Pancreas (tissue), 10 donors: ENCODE measurements around the gene CCL24. TPM values are rescaled to one million over a fixed set of nuclear protein-coding genes. Genes with fewer than 3 reads are reported as not detected.
A peak's percentile ranks its signal among the peaks of the same experiment; 100 is the strongest.
"Not testable (repeated sequence)": the region's sequence is repeated elsewhere in the genome, so short reads cannot be mapped to it uniquely, and the experiment has no call there.

Experiments used
- ATAC-seq, 4 donors: fragments of 200-7000 bp; cut with Tn5 transposase; one replicate each; pipeline versions ENCODE4 v1.8.0 to v1.9.1; 2020; ENCODE audit warnings: mild to moderate bottlenecking in 4 of 4, moderate library complexity in 4 of 4
- DNase-seq, 6 donors: peaks; one replicate each; pipeline ENCODE4 v3.0.0-alpha.2; 2020
- FAIRE-seq: peaks from 2 replicates; lab custom pipeline; 2012; peaks lifted over from hg19 to GRCh38; lab: Jason Lieb, UNC
- H3K27ac ChIP-seq, 4 donors: fragments of 200-600 bp; sonication (generic); 1 replicate in 3 of 4; 2 replicates in 1 of 4; pipeline versions ENCODE4 v1.5.0 to v1.8.0; 2020
- H3K27me3 ChIP-seq, 4 donors: fragments of 200-600 bp; one replicate each; pipeline ENCODE4 v1.8.0; 2021
- H3K36me3 ChIP-seq, 3 donors: fragments of 200-600 bp; sonication (generic) in 1 of 3; one replicate each; pipeline versions ENCODE4 v1.5.0 to v1.8.0; 2020 to 2021
- H3K4me1 ChIP-seq, 3 donors: fragments of 200-600 bp; one replicate each; pipeline ENCODE4 v1.8.0; 2021
- H3K4me3 ChIP-seq, 4 donors: fragments of 200-600 bp; sonication (generic) in 2 of 4; one replicate each; pipeline versions ENCODE4 v1.5.0 to v1.8.0; 2020 to 2021
- H3K9me3 ChIP-seq, 4 donors: fragments of 200-600 bp; one replicate each; pipeline ENCODE4 v1.8.0; 2021
- WGBS, 2 donors: extraction: QIAGEN DNeasy Blood & Tissue Kit; methylation state at CpG; one replicate each; pipeline ENCODE4 v1.1.7; 2013; 5-methylcytosine and 5-hydroxymethylcytosine counted together
- intact Hi-C, 3 donors: fragments of 100-400 bp; cut with DNase I; formaldehyde crosslinking; loops; one replicate each; pipeline versions ENCODE4 v1.11.1 to v1.14.2; 2022
- polyA plus RNA-seq, 2 donors: library from polyadenylated mRNA; stranded (reverse); fragments of 200-250 nt; gene quantifications; one replicate each; pipeline ENCODE4 v1.2.3, GENCODE V29; 2013
- total RNA-seq, 6 donors: library from RNA; stranded (reverse); fragmentation: NEBNext Ultra II Directional in 4 of 6; extraction: Animal tissue kit (Norgen Biotek cat#: 25700) in 4 of 6; gene quantifications; one replicate each; pipeline versions ENCODE4 v1.2.1 to v1.2.4, GENCODE V29; 2021 to 2023
- TF ChIP-seq, protein P1 (sequence below), 4 donors: fragments of 200-600 bp; sonication (generic) in 3 of 4; IDR thresholded peaks; one replicate each; pipeline versions ENCODE4 v1.5.0 to v1.8.0; 2021; ENCODE audit warnings: antibody characterized with exemption in 4 of 4
- donor health status: healthy with polysubstance abuse.
- donor health status: DM: no; HTN: no; CAD: no; lungs with moderate emphysema.
- donor health status: DM: no; HTN: no; CAD: no.
- donor health status: control.
- donor health status: control.
- donor health status: Bipolar disorder and iron deficiency.
- donor health status: DM: yes; HTN: yes; CAD: no.
- donor health status: DM: no; HTN: no; CAD: no.
- donor health status: DM: no; HTN: no; CAD: no.
- donor health status: DM: yes; HTN: yes; CAD: no.

Gene CCL24
- total and polyA plus RNA-seq, 8 donors = 0.37 TPM; not detected in 7

DNA sequence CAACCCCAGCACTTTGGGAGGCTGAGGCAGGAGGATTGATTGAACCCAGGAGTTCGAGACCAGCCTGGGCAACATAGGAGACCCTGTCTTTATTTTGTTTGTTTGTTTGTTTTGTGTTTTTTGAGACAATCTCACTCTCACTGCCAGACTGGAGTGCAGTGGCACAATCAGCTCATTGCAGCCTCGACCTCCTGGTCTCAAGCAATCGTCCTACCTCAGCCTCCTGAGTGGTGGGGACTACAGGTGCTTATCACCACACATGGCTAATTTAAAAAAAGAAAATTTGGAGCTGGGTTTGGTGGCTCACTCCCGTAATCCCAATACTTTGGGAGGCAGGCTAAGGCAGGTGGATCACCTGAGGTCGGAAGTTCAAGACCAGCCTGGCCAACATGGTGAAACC, 30.6 kb upstream of the CCL24 start:
- ATAC-seq = no peak
- no peak for FAIRE-seq
- H3K36me3 ChIP-seq = no peaks in the 10 kb centered on the region
- intact Hi-C loops = no loop called here
- H3K4me3 ChIP-seq = no peak overlapping the region
- H3K27me3 ChIP-seq = no peaks in the 10 kb centered on the region
- H3K9me3 ChIP-seq = no peaks in the 10 kb centered on the region
- TF ChIP-seq, protein P1, sequence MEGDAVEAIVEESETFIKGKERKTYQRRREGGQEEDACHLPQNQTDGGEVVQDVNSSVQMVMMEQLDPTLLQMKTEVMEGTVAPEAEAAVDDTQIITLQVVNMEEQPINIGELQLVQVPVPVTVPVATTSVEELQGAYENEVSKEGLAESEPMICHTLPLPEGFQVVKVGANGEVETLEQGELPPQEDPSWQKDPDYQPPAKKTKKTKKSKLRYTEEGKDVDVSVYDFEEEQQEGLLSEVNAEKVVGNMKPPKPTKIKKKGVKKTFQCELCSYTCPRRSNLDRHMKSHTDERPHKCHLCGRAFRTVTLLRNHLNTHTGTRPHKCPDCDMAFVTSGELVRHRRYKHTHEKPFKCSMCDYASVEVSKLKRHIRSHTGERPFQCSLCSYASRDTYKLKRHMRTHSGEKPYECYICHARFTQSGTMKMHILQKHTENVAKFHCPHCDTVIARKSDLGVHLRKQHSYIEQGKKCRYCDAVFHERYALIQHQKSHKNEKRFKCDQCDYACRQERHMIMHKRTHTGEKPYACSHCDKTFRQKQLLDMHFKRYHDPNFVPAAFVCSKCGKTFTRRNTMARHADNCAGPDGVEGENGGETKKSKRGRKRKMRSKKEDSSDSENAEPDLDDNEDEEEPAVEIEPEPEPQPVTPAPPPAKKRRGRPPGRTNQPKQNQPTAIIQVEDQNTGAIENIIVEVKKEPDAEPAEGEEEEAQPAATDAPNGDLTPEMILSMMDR (IDR thresholded peaks at IDR 0.05) = no peak
- H3K4me1 ChIP-seq = no peaks in the 10 kb centered on the region
- 80 to 85% methylated on average over 5 of the region's 5 CpGs for WGBS, 2 donors
- no peak overlapping the region for H3K27ac ChIP-seq
- no peak for DNase-seq

- 88 to 90% methylated on average over 9 of the region's 9 CpGs for WGBS, 2 donors
- FAIRE-seq = no peak
- no peak for ATAC-seq
- Histone ChIP-seq H3K9me3 (no peaks in the 10 kb centered on the region), H3K4me1 (no peaks in the 10 kb centered on the region), H3K36me3 (no peaks in the 10 kb centered on the region), H3K27me3 (no peaks in the 10 kb centered on the region), H3K27ac (no peak overlapping the region), H3K4me3 (no peak overlapping the region)
- TF ChIP-seq, protein P1 (IDR thresholded peaks at IDR 0.05) = no peak
- intact Hi-C loops = no loop called here
- DNase-seq = no peak
These were observed 30.1 kb upstream of the CCL24 start for GRCh38 chr7:75843613-75844116.

- TF ChIP-seq, protein P1 (IDR thresholded peaks at IDR 0.05) = no peak
- no peak for FAIRE-seq
- H3K36me3 ChIP-seq = no peaks in the 10 kb centered on the region
- no peak for DNase-seq
- H3K9me3 ChIP-seq = no peaks in the 10 kb centered on the region
- no peak overlapping the region for H3K27ac ChIP-seq
- 61 to 75% methylated on average over 8 of the region's 8 CpGs for WGBS, 2 donors
- no peaks in the 10 kb centered on the region for H3K4me1 ChIP-seq
- peak in 2 of 4 donors; percentile 67 to 71 for ATAC-seq
- intact Hi-C loops = no loop called here
- no peaks in the 10 kb centered on the region for H3K27me3 ChIP-seq
- no peak overlapping the region for H3K4me3 ChIP-seq
These were observed 29.3 kb upstream of the CCL24 start for GRCh38 chr7:75842836-75843446.

- WGBS, 2 donors = 95 to 97% methylated on average over 3 of the region's 3 CpGs
These were observed 26.4 kb upstream of the CCL24 start for GRCh38 chr7:75840029-75840428.

DNA sequence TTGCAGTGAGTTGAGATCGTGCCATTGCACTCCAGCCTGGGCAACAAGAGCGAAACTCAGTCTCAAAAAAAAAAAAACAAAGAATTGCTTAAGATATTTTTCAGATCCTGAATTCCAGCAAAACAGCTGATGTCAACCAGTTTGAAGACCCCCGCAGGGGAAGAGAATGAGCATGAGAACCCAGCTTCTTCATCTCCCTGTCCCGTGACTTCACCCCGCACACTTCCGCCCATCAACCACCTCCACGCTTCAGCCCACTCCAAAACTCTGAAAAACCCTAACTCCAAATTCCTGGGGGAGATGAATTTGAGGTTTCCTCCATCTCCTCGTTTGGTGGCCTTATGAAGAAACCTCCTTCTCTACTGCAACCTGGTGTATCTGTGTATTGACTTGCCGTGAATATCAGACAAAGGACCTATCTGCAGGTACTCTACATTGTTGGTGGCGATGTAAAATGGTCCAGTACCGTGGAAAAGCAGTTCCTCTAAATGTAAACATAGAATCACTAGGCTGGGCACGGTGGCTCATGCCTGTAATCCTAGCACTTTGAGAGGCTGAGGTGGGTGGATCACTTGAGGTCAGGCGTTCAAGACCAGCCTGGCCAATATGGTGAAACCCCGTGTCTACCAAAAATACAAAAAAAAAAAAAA, 24.8 kb upstream of the CCL24 start:
- H3K4me3 ChIP-seq, H3K36me3 ChIP-seq, intact Hi-C loops, H3K27ac ChIP-seq, DNase-seq, ATAC-seq, H3K27me3 ChIP-seq, FAIRE-seq, H3K4me1 ChIP-seq, H3K9me3 ChIP-seq: not testable (repeated sequence)
- 78 to 83% methylated on average over 14 of the region's 14 CpGs for WGBS, 2 donors

More at GRCh38 chr7:75840029-75840428, 26.4 kb upstream of the CCL24 start:
- H3K27me3 ChIP-seq = no peaks in the 10 kb centered on the region
- TF ChIP-seq, protein P1 (IDR thresholded peaks at IDR 0.05) = no peak
- no peaks in the 10 kb centered on the region for H3K4me1 ChIP-seq
- intact Hi-C loops = no loop called here
- no peak for ATAC-seq
- H3K4me3 ChIP-seq = no peak overlapping the region
- DNase-seq = no peak
- no peaks in the 10 kb centered on the region for H3K36me3 ChIP-seq
- FAIRE-seq = no peak
- H3K27ac ChIP-seq = no peak overlapping the region
- H3K9me3 ChIP-seq = no peaks in the 10 kb centered on the region
